ENCODE data around the gene NAPA.

The NAPA gene

GRCh38 chr19:47450478-47450877 lies 64.4 kb downstream of the NAPA start:
- no peak for DNase-seq

- no peak for DNase-seq
Measured at GRCh38 chr19:47448360-47448727, 66.5 kb downstream of the NAPA start.

- DNase-seq, result peak; percentile 94
Measured at GRCh38 chr19:47447470-47448359, 67.1 kb downstream of the NAPA start.

GRCh38 chr19:47446534-47447469 lies 68.1 kb downstream of the NAPA start:
- peak; percentile 89 for DNase-seq

- peak; percentile 77 for DNase-seq
Measured at GRCh38 chr19:47445937-47446402, 68.9 kb downstream of the NAPA start.

- peak; percentile 33 for DNase-seq
Measured at GRCh38 chr19:47445527-47445926, 69.3 kb downstream of the NAPA start.

GRCh38 chr19:47444388-47444821 lies 70.5 kb downstream of the NAPA start:
- no peak for DNase-seq

GRCh38 chr19:47443331-47443730 lies 71.5 kb downstream of the NAPA start:
- no peak for DNase-seq

GRCh38 chr19:47438793-47439220 lies 76.1 kb downstream of the NAPA start:
- DNase-seq, result peak; percentile 28

Data from NCI-H146 (cell line).